ENCODE results near the gene PROCR. TPM values are rescaled to one million over a fixed set of nuclear protein-coding genes. Genes with fewer than 3 reads are reported as not detected.
"Not testable (repeated sequence)": the region's sequence is repeated elsewhere in the genome, so short reads cannot be mapped to it uniquely, and the experiment has no call there.

The PROCR gene
- total RNA-seq, 4 donors from 2014 or later = 2.4 to 8.6 (median 7.3) TPM

DNA sequence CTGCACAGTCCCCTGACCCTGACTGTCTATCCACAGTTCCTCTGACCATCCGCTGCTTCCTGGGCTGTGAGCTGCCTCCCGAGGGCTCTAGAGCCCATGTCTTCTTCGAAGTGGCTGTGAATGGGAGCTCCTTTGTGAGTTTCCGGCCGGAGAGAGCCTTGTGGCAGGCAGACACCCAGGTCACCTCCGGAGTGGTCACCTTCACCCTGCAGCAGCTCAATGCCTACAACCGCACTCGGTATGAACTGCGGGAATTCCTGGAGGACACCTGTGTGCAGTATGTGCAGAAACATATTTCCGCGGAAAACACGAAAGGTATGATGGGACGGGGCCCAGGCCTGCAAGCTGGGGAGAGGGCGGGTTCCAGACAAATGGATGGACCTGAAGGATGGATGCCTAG, 4.3 kb downstream of the PROCR start:
- H3K9me3 ChIP-seq = no peaks in the 10 kb centered on the region
- H3K36me3 ChIP-seq = no peaks in the 10 kb centered on the region
- in situ Hi-C loops (cut with MboI; ENCODE audit: low pct_ligation_motif_present in 1 of 4, low pct_unique_long_range_greater_than_20kb in 1 of 4, low sequenced_read_pairs in 3 of 4) = no loop called here
- H3K4me3 ChIP-seq = no peak overlapping the region
- no peak for TF ChIP-seq POLR2AphosphoS5 (IDR thresholded peaks at IDR 0.05)
- TF ChIP-seq POLR2A (IDR thresholded peaks at IDR 0.05) = no peak
- TF ChIP-seq EP300 (IDR thresholded peaks at IDR 0.05; ENCODE audit: low read depth) = no peak
- TF ChIP-seq, protein P1, sequence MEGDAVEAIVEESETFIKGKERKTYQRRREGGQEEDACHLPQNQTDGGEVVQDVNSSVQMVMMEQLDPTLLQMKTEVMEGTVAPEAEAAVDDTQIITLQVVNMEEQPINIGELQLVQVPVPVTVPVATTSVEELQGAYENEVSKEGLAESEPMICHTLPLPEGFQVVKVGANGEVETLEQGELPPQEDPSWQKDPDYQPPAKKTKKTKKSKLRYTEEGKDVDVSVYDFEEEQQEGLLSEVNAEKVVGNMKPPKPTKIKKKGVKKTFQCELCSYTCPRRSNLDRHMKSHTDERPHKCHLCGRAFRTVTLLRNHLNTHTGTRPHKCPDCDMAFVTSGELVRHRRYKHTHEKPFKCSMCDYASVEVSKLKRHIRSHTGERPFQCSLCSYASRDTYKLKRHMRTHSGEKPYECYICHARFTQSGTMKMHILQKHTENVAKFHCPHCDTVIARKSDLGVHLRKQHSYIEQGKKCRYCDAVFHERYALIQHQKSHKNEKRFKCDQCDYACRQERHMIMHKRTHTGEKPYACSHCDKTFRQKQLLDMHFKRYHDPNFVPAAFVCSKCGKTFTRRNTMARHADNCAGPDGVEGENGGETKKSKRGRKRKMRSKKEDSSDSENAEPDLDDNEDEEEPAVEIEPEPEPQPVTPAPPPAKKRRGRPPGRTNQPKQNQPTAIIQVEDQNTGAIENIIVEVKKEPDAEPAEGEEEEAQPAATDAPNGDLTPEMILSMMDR (IDR thresholded peaks at IDR 0.05) = no peak
- no peaks in the 10 kb centered on the region for H3K27me3 ChIP-seq
- peaks cover 0 to 14% (median 7%) of the 10 kb centered on the region in 4 donors for H3K4me1 ChIP-seq
- 88 to 93% methylated on average over 3 to 10 of the region's 14 CpGs for WGBS, 2 donors (ENCODE audit: low coverage in 1 of 2)
- intact Hi-C loops (cut with DNase I; ENCODE audit: low total_unique reads) = no loop called here
- DNase-seq = no peak
- H3K27ac ChIP-seq = no peak overlapping the region

DNA sequence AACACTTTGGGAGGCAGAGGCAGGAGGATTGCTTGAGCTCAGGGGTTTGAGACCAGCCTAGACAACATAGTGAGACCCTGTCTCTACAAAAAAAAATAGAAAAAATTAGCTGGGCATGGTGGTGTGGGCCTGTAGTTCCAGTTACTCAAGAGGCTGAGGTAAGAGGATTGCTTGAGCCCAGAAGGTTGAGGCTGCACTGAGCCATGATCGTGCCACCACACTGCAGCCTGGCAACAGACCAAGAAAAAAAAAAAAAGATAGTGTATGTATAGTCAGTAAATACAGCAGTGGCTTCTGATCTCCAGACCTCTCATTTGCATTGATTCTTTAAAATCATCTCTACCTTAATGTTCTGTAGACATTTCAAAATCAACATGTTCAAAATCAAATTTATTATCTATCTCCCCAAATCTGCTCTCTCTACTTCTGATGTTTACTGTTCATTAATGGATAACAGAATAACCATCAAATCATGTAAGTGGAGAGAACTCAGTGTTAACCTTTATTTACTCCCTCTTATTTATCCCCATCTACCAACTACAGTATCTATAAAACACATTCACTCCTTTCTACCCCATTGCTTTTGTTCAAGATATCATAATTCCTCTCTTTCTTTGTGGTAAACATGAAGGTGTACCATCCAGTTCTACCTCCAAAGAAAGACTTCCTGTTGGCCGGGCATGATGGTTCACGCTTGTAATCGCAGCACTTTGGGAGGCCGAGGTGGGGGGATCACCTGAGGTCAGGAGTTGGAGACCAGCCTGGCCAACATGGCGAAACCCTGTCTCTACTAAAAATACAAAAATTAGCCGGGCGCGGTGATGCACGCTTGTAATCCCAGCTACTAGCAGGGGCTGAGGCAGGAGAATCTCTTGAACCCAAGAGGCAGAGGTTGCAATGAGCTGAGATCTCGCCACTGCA, 7.7 kb downstream of the PROCR start:
- DNase-seq = no peak
- no peak for TF ChIP-seq EP300 (IDR thresholded peaks at IDR 0.05; ENCODE audit: low read depth)
- no peak for TF ChIP-seq POLR2A (IDR thresholded peaks at IDR 0.05)
- no peak for TF ChIP-seq POLR2AphosphoS5 (IDR thresholded peaks at IDR 0.05)
- TF ChIP-seq, protein P1 (IDR thresholded peaks at IDR 0.05) = no peak
- in situ Hi-C loops (cut with MboI; ENCODE audit: low pct_ligation_motif_present in 1 of 4, low pct_unique_long_range_greater_than_20kb in 1 of 4, low sequenced_read_pairs in 3 of 4) = no loop called here
- Histone ChIP-seq H3K4me3 (no peak overlapping the region), H3K27me3 (no peaks in the 10 kb centered on the region), H3K27ac (no peak overlapping the region), H3K36me3 (no peaks in the 10 kb centered on the region), H3K9me3 (no peaks in the 10 kb centered on the region), H3K4me1 (peaks cover 0 to 1% (median 0%) of the 10 kb centered on the region in 4 donors)
- intact Hi-C loops (cut with DNase I; ENCODE audit: low total_unique reads) = no loop called here
- WGBS, 2 donors (ENCODE audit: low coverage in 1 of 2) = 81 to 87% methylated on average over 7 to 11 of the region's 11 CpGs

DNA sequence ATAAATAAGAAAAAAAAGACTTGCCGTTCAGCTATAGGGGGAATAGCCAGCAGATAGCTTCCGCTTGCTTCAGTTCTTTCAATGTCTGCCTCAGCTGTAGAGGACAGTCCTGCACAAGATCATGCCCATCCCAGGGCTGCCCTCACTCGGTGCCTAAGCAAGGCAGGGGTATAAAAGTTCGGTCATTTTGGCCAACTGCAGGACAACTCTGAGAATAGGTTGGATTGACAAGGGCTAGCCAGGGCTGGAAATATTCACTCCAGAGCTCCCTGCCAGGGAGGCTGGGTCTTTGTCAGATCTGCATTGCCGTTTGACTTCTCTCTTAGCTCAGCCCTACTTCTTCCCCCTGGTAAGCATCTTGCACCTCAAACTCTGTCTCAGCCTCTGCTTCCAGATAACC, 8.4 kb downstream of the PROCR start:
- Histone ChIP-seq H3K4me3 (no peak overlapping the region), H3K27ac (no peak overlapping the region), H3K27me3 (no peaks in the 10 kb centered on the region), H3K9me3 (no peaks in the 10 kb centered on the region), H3K4me1 (no peaks in the 10 kb centered on the region), H3K36me3 (no peaks in the 10 kb centered on the region)
- no peak for DNase-seq
- intact Hi-C loops (cut with DNase I; ENCODE audit: low total_unique reads) = no loop called here
- in situ Hi-C loops (cut with MboI; ENCODE audit: low pct_ligation_motif_present in 1 of 4, low pct_unique_long_range_greater_than_20kb in 1 of 4, low sequenced_read_pairs in 3 of 4) = no loop called here
- 89 to 100% methylated on average over 2 to 5 of the region's 5 CpGs for WGBS, 2 donors (ENCODE audit: low coverage in 1 of 2)
- TF ChIP-seq EP300 (IDR thresholded peaks at IDR 0.05; ENCODE audit: low read depth) = no peak
- TF ChIP-seq, protein P1 (IDR thresholded peaks at IDR 0.05) = no peak
- TF ChIP-seq POLR2AphosphoS5 (IDR thresholded peaks at IDR 0.05) = no peak
- TF ChIP-seq POLR2A (IDR thresholded peaks at IDR 0.05) = no peak

DNA sequence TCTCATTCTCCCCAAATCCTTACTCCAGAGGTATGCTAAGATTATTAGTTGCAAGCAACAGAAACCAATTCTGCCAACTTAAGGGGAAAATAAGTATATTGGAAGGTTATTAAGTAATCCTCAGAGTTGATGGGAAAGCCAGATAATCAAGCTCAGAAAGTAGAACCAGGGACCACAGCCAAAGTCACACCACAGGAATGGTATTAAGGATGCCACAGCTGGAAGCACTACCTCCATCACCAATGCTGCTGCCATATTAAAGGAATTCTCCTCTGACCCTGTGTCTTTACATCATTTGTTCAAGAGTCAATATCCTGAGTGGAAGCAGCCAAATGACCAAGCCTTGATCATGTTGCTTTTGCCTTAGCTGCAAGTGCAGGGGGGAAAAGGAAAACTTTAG, 9.9 kb downstream of the PROCR start:
- Histone ChIP-seq H3K9me3 (no peaks in the 10 kb centered on the region), H3K4me3 (no peak overlapping the region), H3K27ac (no peak overlapping the region), H3K36me3 (no peaks in the 10 kb centered on the region), H3K27me3 (no peaks in the 10 kb centered on the region), H3K4me1 (no peaks in the 10 kb centered on the region)
- TF ChIP-seq, protein P1 (IDR thresholded peaks at IDR 0.05) = no peak
- no peak for TF ChIP-seq EP300 (IDR thresholded peaks at IDR 0.05; ENCODE audit: low read depth)
- TF ChIP-seq POLR2AphosphoS5 (IDR thresholded peaks at IDR 0.05) = no peak
- TF ChIP-seq POLR2A (IDR thresholded peaks at IDR 0.05) = no peak
- no peak for DNase-seq
- in situ Hi-C loops (cut with MboI; ENCODE audit: low pct_ligation_motif_present in 1 of 4, low pct_unique_long_range_greater_than_20kb in 1 of 4, low sequenced_read_pairs in 3 of 4) = no loop called here
- intact Hi-C loops (cut with DNase I; ENCODE audit: low total_unique reads) = no loop called here

DNA sequence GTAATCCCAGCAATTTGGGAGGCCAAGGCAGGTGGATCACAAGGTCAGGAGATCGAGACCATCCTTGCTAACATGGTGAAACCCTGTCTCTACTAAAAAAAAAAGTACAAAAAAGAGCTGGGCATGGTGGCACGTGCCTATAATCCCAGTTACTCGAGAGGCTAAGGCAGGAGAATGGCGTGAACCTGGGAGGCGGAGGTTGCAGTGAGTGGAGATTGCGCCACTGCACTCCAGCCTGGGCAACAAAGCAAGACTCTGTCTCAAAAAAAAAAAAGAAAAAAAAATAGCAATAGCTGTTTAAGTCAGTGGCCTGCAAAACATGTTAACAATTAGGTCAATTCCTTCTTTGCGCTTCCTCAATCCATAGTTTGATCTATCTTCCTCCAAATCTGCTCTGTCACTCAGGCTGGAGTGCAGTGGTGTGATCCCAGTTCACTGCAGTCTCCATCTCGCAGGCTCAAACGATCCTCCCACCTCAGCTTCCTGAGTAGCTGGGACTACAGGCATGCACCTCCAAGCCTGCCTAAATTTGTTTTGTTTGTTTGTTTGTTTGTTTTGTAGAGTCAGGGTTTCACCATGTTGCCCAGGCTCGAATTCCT, 14.9 kb downstream of the PROCR start:
- H3K27me3 ChIP-seq; DNase-seq; H3K4me1 ChIP-seq; H3K4me3 ChIP-seq; H3K27ac ChIP-seq; intact Hi-C loops (cut with DNase I; ENCODE audit: low total_unique reads); H3K9me3 ChIP-seq; in situ Hi-C loops (cut with MboI; ENCODE audit: low pct_ligation_motif_present in 1 of 4, low pct_unique_long_range_greater_than_20kb in 1 of 4, low sequenced_read_pairs in 3 of 4); H3K36me3 ChIP-seq: not testable (repeated sequence)
- WGBS, 2 donors (ENCODE audit: low coverage in 1 of 2) = 84 to 87% methylated on average over 7 to 10 of the region's 10 CpGs

Measured in transverse colon (tissue), 4 donors.